ENCODE measurements around the gene ACO2. TPM values are rescaled to one million over a fixed set of nuclear protein-coding genes. Genes with fewer than 3 reads are reported as not detected.

The ACO2 gene
- total and polyA plus RNA-seq, 2 of the 8 experiments (the other 6 are each of a cell fraction or from before 2014, with no cell fraction given), result 52.8 to 75.4 TPM

- TF ChIP-seq SP4 (IDR thresholded peaks at IDR 0.05; ENCODE audit: low read length), result no peak
These were observed 92.4 kb downstream of the ACO2 start (continued) for GRCh38 chr22:41561335-41561734.

Data from H1 (cell line).